ENCODE data around the gene SOWAHD.
A peak's percentile ranks its signal among the peaks of the same experiment; 100 is the strongest.

SOWAHD gene

GRCh38 chrX:119790977-119791436 lies 32.6 kb downstream of the SOWAHD start:
- Histone ChIP-seq H3K36me3 (ENCODE audit: control insufficient read depth in 1 of 2, insufficient read depth in 2 of 2, low read length in 2 of 2) (peaks cover 13 to 17% of the 10 kb centered on the region in 2 experiments), H3K4me1 (ENCODE audit: control insufficient read depth in 1 of 2, insufficient read depth in 2 of 2, low read length in 2 of 2) (peaks cover 0 to 2% of the 10 kb centered on the region in 2 experiments), H2AFZ (ENCODE audit: insufficient read depth, low read length, poor library complexity) (no peak overlapping the region), H3K18ac (ENCODE audit: low read length) (peak overlapping the region; percentile 64), H3K27ac (ENCODE audit: low read depth, low read length) (peak overlapping the region; percentile 78), H4K91ac (ENCODE audit: low read depth, low read length) (peak overlapping the region; percentile 84), H3K79me1 (ENCODE audit: low read length) (peaks cover 6% of the 10 kb centered on the region), H3K14ac (ENCODE audit: low read length) (peak overlapping the region; percentile 82), H4K12ac (ENCODE audit: low read depth, low read length) (peak overlapping the region; percentile 51), H3K79me2 (ENCODE audit: control insufficient read depth, insufficient read depth, low read length, poor library complexity) (peaks cover 12% of the 10 kb centered on the region), H2BK12ac (ENCODE audit: low read length) (no peak overlapping the region), H2BK5ac (ENCODE audit: low read depth, low read length, poor library complexity) (peak overlapping the region; percentile 42), H3K4me2 (ENCODE audit: low read length) (peak overlapping the region; percentile 75), H3K4me3 (ENCODE audit: low read depth, low read length) (peak overlapping the region; percentile 84), H2AK5ac (ENCODE audit: low read length) (no peak overlapping the region), H3K9ac (ENCODE audit: low read length) (peak overlapping the region; percentile 97), H3K27me3 (ENCODE audit: insufficient read depth, low read length) (no peaks in the 10 kb centered on the region), H2BK120ac (ENCODE audit: insufficient read depth, low read length, poor library complexity) (peak overlapping the region; percentile 52), H3K9me3 (ENCODE audit: insufficient read depth, low read depth, low read length) (no peaks in the 10 kb centered on the region), H3K23ac (ENCODE audit: low read length) (no peak overlapping the region), H4K8ac (ENCODE audit: low read depth, low read length) (peak overlapping the region; percentile 57), H3K4ac (ENCODE audit: low read depth, low read length) (peak overlapping the region; percentile 95)
- WGBS (ENCODE audit: extremely low coverage, insufficient coverage, insufficient read length) = no CpG with 5 or more reads among the region's 31 CpGs
- peak in 1 of 2 donors; percentile 23 for DNase-seq

GRCh38 chrX:119791437-119792231 lies 33.2 kb downstream of the SOWAHD start, which contains the start of gene RPL39:
Gene RPL39, minus strand, starts transcription at chrX:119791630. Its CDS starts 54 bp downstream, at chrX:119791576.
- WGBS (ENCODE audit: extremely low coverage, insufficient coverage, insufficient read length) = no CpG with 5 or more reads among the region's 58 CpGs
- peaks cover 6% of the 10 kb centered on the region for H3K79me1 ChIP-seq (ENCODE audit: low read length)
- H3K4ac ChIP-seq (ENCODE audit: low read depth, low read length) = peak within 1 kb of the TSS; percentile 95

GRCh38 chrX:119801253-119802221 lies 43.1 kb downstream of the SOWAHD start:
- Histone ChIP-seq H3K23ac (ENCODE audit: low read length) (no peak overlapping the region), H3K27ac (ENCODE audit: low read depth, low read length) (no peak overlapping the region), H2AK5ac (ENCODE audit: low read length) (no peak overlapping the region), H2BK12ac (ENCODE audit: low read length) (no peak overlapping the region), H3K4me2 (ENCODE audit: low read length) (no peak overlapping the region), H3K36me3 (ENCODE audit: control insufficient read depth in 1 of 2, insufficient read depth in 2 of 2, low read length in 2 of 2) (no peaks in the 10 kb centered on the region), H3K18ac (ENCODE audit: low read length) (no peak overlapping the region), H2BK120ac (ENCODE audit: insufficient read depth, low read length, poor library complexity) (no peak overlapping the region), H3K79me2 (ENCODE audit: control insufficient read depth, insufficient read depth, low read length, poor library complexity) (no peaks in the 10 kb centered on the region), H3K14ac (ENCODE audit: low read length) (no peak overlapping the region), H3K79me1 (ENCODE audit: low read length) (no peaks in the 10 kb centered on the region), H3K9ac (ENCODE audit: low read length) (no peak overlapping the region), H2AFZ (ENCODE audit: insufficient read depth, low read length, poor library complexity) (no peak overlapping the region), H3K9me3 (ENCODE audit: insufficient read depth, low read depth, low read length) (no peaks in the 10 kb centered on the region), H3K4me1 (ENCODE audit: control insufficient read depth in 1 of 2, insufficient read depth in 2 of 2, low read length in 2 of 2) (no peaks in the 10 kb centered on the region), H4K91ac (ENCODE audit: low read depth, low read length) (no peak overlapping the region), H2BK5ac (ENCODE audit: low read depth, low read length, poor library complexity) (no peak overlapping the region), H3K4ac (ENCODE audit: low read depth, low read length) (no peak overlapping the region), H3K27me3 (ENCODE audit: insufficient read depth, low read length) (no peaks in the 10 kb centered on the region), H3K4me3 (ENCODE audit: low read depth, low read length) (no peak overlapping the region), H4K8ac (ENCODE audit: low read depth, low read length) (no peak overlapping the region), H4K12ac (ENCODE audit: low read depth, low read length) (no peak overlapping the region)
- no peak for DNase-seq
- no CpG with 5 or more reads among the region's 2 CpGs for WGBS (ENCODE audit: extremely low coverage, insufficient coverage, insufficient read length)

More at GRCh38 chrX:119791437-119792231, 33.2 kb downstream of the SOWAHD start, which contains the start of gene RPL39:
- Histone ChIP-seq H3K18ac (ENCODE audit: low read length) (peak within 1 kb of the TSS; percentile 64), H2BK5ac (ENCODE audit: low read depth, low read length, poor library complexity) (peak within 1 kb of the TSS; percentile 54), H4K12ac (ENCODE audit: low read depth, low read length) (peak within 1 kb of the TSS; percentile 68), H4K8ac (ENCODE audit: low read depth, low read length) (peak within 1 kb of the TSS; percentile 72), H2AK5ac (ENCODE audit: low read length) (no peak within 1 kb of the TSS), H3K23ac (ENCODE audit: low read length) (no peak within 1 kb of the TSS), H4K91ac (ENCODE audit: low read depth, low read length) (peak within 1 kb of the TSS; percentile 84), H3K4me2 (ENCODE audit: low read length) (peak within 1 kb of the TSS; percentile 75), H3K27me3 (ENCODE audit: insufficient read depth, low read length) (no peaks in the 10 kb centered on the region), H3K9me3 (ENCODE audit: insufficient read depth, low read depth, low read length) (no peaks in the 10 kb centered on the region), H3K14ac (ENCODE audit: low read length) (peak within 1 kb of the TSS; percentile 82), H3K4me1 (ENCODE audit: control insufficient read depth in 1 of 2, insufficient read depth in 2 of 2, low read length in 2 of 2) (peaks cover 0 to 2% of the 10 kb centered on the region in 2 experiments), H3K79me2 (ENCODE audit: control insufficient read depth, insufficient read depth, low read length, poor library complexity) (peaks cover 12% of the 10 kb centered on the region), H2BK12ac (ENCODE audit: low read length) (no peak within 1 kb of the TSS), H2AFZ (ENCODE audit: insufficient read depth, low read length, poor library complexity) (peak within 1 kb of the TSS; percentile 59), H3K9ac (ENCODE audit: low read length) (peak within 1 kb of the TSS; percentile 97), H2BK120ac (ENCODE audit: insufficient read depth, low read length, poor library complexity) (peak within 1 kb of the TSS; percentile 52), H3K4me3 (ENCODE audit: low read depth, low read length) (peak within 1 kb of the TSS; percentile 84), H3K36me3 (ENCODE audit: control insufficient read depth in 1 of 2, insufficient read depth in 2 of 2, low read length in 2 of 2) (peaks cover 13 to 17% of the 10 kb centered on the region in 2 experiments), H3K27ac (ENCODE audit: low read depth, low read length) (peak within 1 kb of the TSS; percentile 93)
- peak; percentile 81 to 88 for DNase-seq

DNA sequence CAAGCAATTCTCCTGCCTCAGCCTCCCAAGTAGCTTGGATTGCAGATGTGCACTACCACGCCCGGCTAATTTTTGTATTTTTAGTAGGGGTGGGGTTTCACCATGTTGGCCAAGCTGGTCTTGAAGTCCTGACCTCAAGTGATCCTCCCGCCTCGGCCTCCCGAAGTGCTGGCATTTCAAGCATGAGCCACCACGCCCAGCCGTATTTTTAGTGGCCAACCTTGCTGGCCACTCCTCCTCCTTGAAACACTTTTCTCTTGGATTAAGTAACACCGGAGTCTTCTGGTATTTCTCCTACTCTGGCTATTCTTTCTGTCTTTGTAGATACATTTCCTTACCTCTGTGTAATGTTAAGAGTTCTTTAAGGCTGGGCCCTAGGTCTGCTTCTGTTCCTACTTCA lies 44.2 kb downstream of the SOWAHD start:
- Histone ChIP-seq H3K36me3 (ENCODE audit: control insufficient read depth in 1 of 2, insufficient read depth in 2 of 2, low read length in 2 of 2) (no peaks in the 10 kb centered on the region), H4K91ac (ENCODE audit: low read depth, low read length) (no peak overlapping the region), H4K12ac (ENCODE audit: low read depth, low read length) (no peak overlapping the region), H3K79me1 (ENCODE audit: low read length) (no peaks in the 10 kb centered on the region), H3K23ac (ENCODE audit: low read length) (no peak overlapping the region), H3K14ac (ENCODE audit: low read length) (no peak overlapping the region), H2BK12ac (ENCODE audit: low read length) (no peak overlapping the region), H3K18ac (ENCODE audit: low read length) (no peak overlapping the region), H3K4me3 (ENCODE audit: low read depth, low read length) (no peak overlapping the region), H3K27me3 (ENCODE audit: insufficient read depth, low read length) (no peaks in the 10 kb centered on the region), H2BK120ac (ENCODE audit: insufficient read depth, low read length, poor library complexity) (no peak overlapping the region), H3K4me1 (ENCODE audit: control insufficient read depth in 1 of 2, insufficient read depth in 2 of 2, low read length in 2 of 2) (no peaks in the 10 kb centered on the region), H3K9ac (ENCODE audit: low read length) (no peak overlapping the region), H3K9me3 (ENCODE audit: insufficient read depth, low read depth, low read length) (no peaks in the 10 kb centered on the region), H2AFZ (ENCODE audit: insufficient read depth, low read length, poor library complexity) (no peak overlapping the region), H2AK5ac (ENCODE audit: low read length) (no peak overlapping the region), H3K27ac (ENCODE audit: low read depth, low read length) (no peak overlapping the region), H3K4ac (ENCODE audit: low read depth, low read length) (no peak overlapping the region), H3K4me2 (ENCODE audit: low read length) (no peak overlapping the region), H3K79me2 (ENCODE audit: control insufficient read depth, insufficient read depth, low read length, poor library complexity) (no peaks in the 10 kb centered on the region), H4K8ac (ENCODE audit: low read depth, low read length) (no peak overlapping the region), H2BK5ac (ENCODE audit: low read depth, low read length, poor library complexity) (no peak overlapping the region)
- peak; percentile 62 to 67 for DNase-seq
- no CpG with 5 or more reads among the region's 8 CpGs for WGBS (ENCODE audit: extremely low coverage, insufficient coverage, insufficient read length)
